Measurements from ENCODE around the gene TOP2B. TPM values are rescaled to one million over a fixed set of nuclear protein-coding genes. Genes with fewer than 3 reads are reported as not detected.

The TOP2B gene
- total RNA-seq, 1 experiment from 2014 or later: 181 TPM

- Histone ChIP-seq H2BK5ac (ENCODE audit: insufficient read length, low read length) (no peak overlapping the region), H4K8ac (replicated peaks; ENCODE audit: insufficient read length, low read depth, low read length) (no peak overlapping the region), H4K20me1 (ENCODE audit: control insufficient read depth, insufficient read depth, insufficient read length) (no peaks in the 10 kb centered on the region), H2AK5ac (ENCODE audit: insufficient read length, low read length) (no peak overlapping the region), H3K4ac (ENCODE audit: low read depth, low read length) (no peak overlapping the region), H3K79me2 (ENCODE audit: insufficient read depth, low read length) (no peaks in the 10 kb centered on the region), H3K23me2 (ENCODE audit: insufficient read length, low read depth, low read length, poor library complexity, severe bottlenecking) (no peaks in the 10 kb centered on the region), H3K27me3 (ENCODE audit: insufficient read depth, low read length) (no peaks in the 10 kb centered on the region; the same call in 1 of the 2 replicates), H3T11ph (ENCODE audit: low read length) (no peak overlapping the region), H4K91ac (ENCODE audit: insufficient read length, low read depth, low read length) (no peak overlapping the region), H3K18ac (ENCODE audit: insufficient read length, low read depth, low read length) (no peak overlapping the region), H3K56ac (ENCODE audit: insufficient read length, low read depth, low read length) (no peak overlapping the region), H4K5ac (ENCODE audit: insufficient read length, low read depth, low read length) (no peak overlapping the region), H3K23ac (ENCODE audit: insufficient read length, low read depth, low read length) (no peak overlapping the region), H3K4me2 (ENCODE audit: insufficient read depth, insufficient read length, low read length) (no peak overlapping the region), H3K9me3 (ENCODE audit: control insufficient read depth, low read depth, low read length) (no peaks in the 10 kb centered on the region), H3K79me1 (ENCODE audit: insufficient read depth, low read depth, low read length, poor library complexity, severe bottlenecking) (no peaks in the 10 kb centered on the region), H3K14ac (ENCODE audit: insufficient read depth, low read length) (no peak overlapping the region), H3K4me1 (ENCODE audit: insufficient read depth, low read length) (no peaks in the 10 kb centered on the region), H3K9ac (ENCODE audit: extremely low read depth, insufficient read length, low read length) (no peak overlapping the region), H2BK12ac (ENCODE audit: insufficient read length, low read depth, low read length) (no peak overlapping the region), H2BK15ac (ENCODE audit: low read depth, low read length) (no peak overlapping the region), H3K27ac (ENCODE audit: insufficient read length, low read depth, low read length) (no peak overlapping the region), H2AFZ (ENCODE audit: low read length) (no peak overlapping the region), H2BK120ac (ENCODE audit: low read depth, low read length, poor library complexity, severe bottlenecking) (no peak overlapping the region), H2BK20ac (ENCODE audit: low read depth, low read length, poor library complexity, severe bottlenecking) (no peak overlapping the region)
- H3K27ac Mint-ChIP-seq: no peak overlapping the region
- no peaks in the 10 kb centered on the region for H3K36me3 Mint-ChIP-seq (ENCODE audit: insufficient read depth in 1 of 3, low read depth in 3 of 3)
- H3K4me1 Mint-ChIP-seq: peaks cover 3% of the 10 kb centered on the region in 2 experiments
- no peak for DNase-seq
- H3K9me3 Mint-ChIP-seq: no peaks in the 10 kb centered on the region
- TF ChIP-seq CTCF (conservative IDR thresholded peaks at IDR 0.05): no peak
- no peak overlapping the region for H3K4me3 Mint-ChIP-seq
- WGBS (ENCODE audit: extremely low coverage, insufficient read length, low lambda C conversion rate): no CpG with 5 or more reads among the region's 6 CpGs
- no peaks in the 10 kb centered on the region for H3K27me3 Mint-ChIP-seq (ENCODE audit: low read depth)
These were observed 105.9 kb downstream of the TOP2B start for GRCh38 chr3:25558796-25559195.
